Kidney (tissue), 14 donors: ENCODE data around the gene ENPP4. TPM values are rescaled to one million over a fixed set of nuclear protein-coding genes. Genes with fewer than 3 reads are reported as not detected.
A peak's percentile ranks its signal among the peaks of the same experiment; 100 is the strongest.

Experiments
- DNase-seq, 5 donors: peaks; one replicate each; pipeline ENCODE4 v3.0.0-alpha.2; 2013 to 2020
- FAIRE-seq: peaks from 2 replicates; lab custom pipeline; 2012; peaks lifted over from hg19 to GRCh38; lab: Jason Lieb, UNC
- H3K27ac ChIP-seq, 2 donors: one replicate each; pipeline ENCODE4 v1.7.0; 2013; ENCODE audit warnings: low read depth in 2 of 2, low read length in 2 of 2, inconsistent platforms in 1 of 2
- H3K27me3 ChIP-seq: one replicate; pipeline ENCODE4 v1.7.1; 2013; ENCODE audit warnings: low read length, inconsistent platforms; ENCODE audit not compliant: control insufficient read depth, insufficient read depth
- H3K36me3 ChIP-seq, 3 donors: one replicate each; pipeline versions ENCODE4 v1.7.0 to v1.7.1; 2013; ENCODE audit warnings: low read length in 3 of 3, control low read depth in 1 of 3, inconsistent platforms in 1 of 3; ENCODE audit not compliant: insufficient read depth in 3 of 3, control insufficient read depth in 2 of 3
- H3K4me1 ChIP-seq, 3 donors: one replicate each; pipeline versions ENCODE4 v1.7.0 to v1.7.1; 2013; ENCODE audit warnings: low read length in 3 of 3, inconsistent platforms in 1 of 3, low read depth in 1 of 3; ENCODE audit not compliant: control insufficient read depth in 2 of 3, insufficient read depth in 2 of 3
- H3K4me3 ChIP-seq, 3 donors: one replicate each; pipeline versions ENCODE4 v1.7.0 to v1.8.1; 2013; ENCODE audit warnings: low read length in 3 of 3, control low read depth in 1 of 3, inconsistent platforms in 1 of 3
- H3K9ac ChIP-seq, 3 donors: one replicate each; pipeline versions ENCODE4 v1.7.0 to v1.7.1; 2013; ENCODE audit warnings: low read length in 3 of 3, control low read depth in 1 of 3, inconsistent platforms in 1 of 3
- H3K9me3 ChIP-seq, 3 donors: one replicate each; pipeline versions ENCODE4 v1.7.0 to v1.7.1; 2013; ENCODE audit warnings: low read length in 3 of 3, control low read depth in 1 of 3, inconsistent platforms in 1 of 3; ENCODE audit not compliant: control insufficient read depth in 2 of 3, insufficient read depth in 1 of 3
- intact Hi-C: fragments of 100-400 bp; cut with DNase I; formaldehyde crosslinking; loops from one replicate; pipeline ENCODE4 v1.11.1; 2022
- polyA plus RNA-seq: library from polyadenylated mRNA; stranded (reverse); fragments of 350-450 nt; fragmentation: Illumina TruSeq; extraction: RNeasy Lipid Tissue Mini Kit (QIAGEN cat#74804); gene quantifications from one replicate; pipeline ENCODE4 v1.2.3, GENCODE V29; 2014; ENCODE audit warnings: low read depth, low replicate concordance; ENCODE audit not compliant: insufficient read depth
- total RNA-seq: library from RNA; stranded (reverse); fragmentation: NEBNext Ultra II Directional; extraction: Animal tissue kit (Norgen Biotek cat#: 25700); gene quantifications from one replicate; pipeline ENCODE4 v1.2.1, GENCODE V29; 2021
- TF ChIP-seq, protein P1 (sequence below): IDR thresholded peaks from 3 replicates; pipeline ENCODE4 v1.5.1; 2012; ENCODE audit warnings: mild to moderate bottlenecking, moderate library complexity, borderline replicate concordance; ENCODE audit not compliant: insufficient read depth; ENCODE audit errors: extremely low read depth
- donor health status: control.
- donor health status: control.
- donor health status: control.
- donor health status: control.
- donor health status: control.
- donor health status: DM: yes; HTN: yes; CAD: no.
- donor health status: Normal renal cell carcinoma (clear cell type).

The ENPP4 gene
- total and polyA plus RNA-seq, 2 donors from 2014 or later, result 11.5 to 28.8 TPM

GRCh38 chr6:46159229-46159628 is 29.4 kb downstream of the ENPP4 start:
- TF ChIP-seq, protein P1, sequence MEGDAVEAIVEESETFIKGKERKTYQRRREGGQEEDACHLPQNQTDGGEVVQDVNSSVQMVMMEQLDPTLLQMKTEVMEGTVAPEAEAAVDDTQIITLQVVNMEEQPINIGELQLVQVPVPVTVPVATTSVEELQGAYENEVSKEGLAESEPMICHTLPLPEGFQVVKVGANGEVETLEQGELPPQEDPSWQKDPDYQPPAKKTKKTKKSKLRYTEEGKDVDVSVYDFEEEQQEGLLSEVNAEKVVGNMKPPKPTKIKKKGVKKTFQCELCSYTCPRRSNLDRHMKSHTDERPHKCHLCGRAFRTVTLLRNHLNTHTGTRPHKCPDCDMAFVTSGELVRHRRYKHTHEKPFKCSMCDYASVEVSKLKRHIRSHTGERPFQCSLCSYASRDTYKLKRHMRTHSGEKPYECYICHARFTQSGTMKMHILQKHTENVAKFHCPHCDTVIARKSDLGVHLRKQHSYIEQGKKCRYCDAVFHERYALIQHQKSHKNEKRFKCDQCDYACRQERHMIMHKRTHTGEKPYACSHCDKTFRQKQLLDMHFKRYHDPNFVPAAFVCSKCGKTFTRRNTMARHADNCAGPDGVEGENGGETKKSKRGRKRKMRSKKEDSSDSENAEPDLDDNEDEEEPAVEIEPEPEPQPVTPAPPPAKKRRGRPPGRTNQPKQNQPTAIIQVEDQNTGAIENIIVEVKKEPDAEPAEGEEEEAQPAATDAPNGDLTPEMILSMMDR, result no peak
- DNase-seq (no peak), FAIRE-seq (no peak)

GRCh38 chr6:46160102-46160501 is 30.3 kb downstream of the ENPP4 start:
- TF ChIP-seq, protein P1, result no peak
- intact Hi-C loops, result no loop called here
- no peaks in the 10 kb centered on the region for H3K4me1 ChIP-seq
- no peak overlapping the region for H3K27ac ChIP-seq
- H3K4me3 ChIP-seq, result no peak overlapping the region
- H3K9me3 ChIP-seq, result no peaks in the 10 kb centered on the region
- no peaks in the 10 kb centered on the region for H3K36me3 ChIP-seq
- no peaks in the 10 kb centered on the region for H3K27me3 ChIP-seq
- no peak for FAIRE-seq
- no peak overlapping the region for H3K9ac ChIP-seq
- no peak for DNase-seq

More at GRCh38 chr6:46159229-46159628, 29.4 kb downstream of the ENPP4 start:
- no peak overlapping the region for H3K27ac ChIP-seq
- intact Hi-C loops, result no loop called here
- H3K36me3 ChIP-seq, result no peaks in the 10 kb centered on the region
- no peak overlapping the region for H3K4me3 ChIP-seq
- no peaks in the 10 kb centered on the region for H3K9me3 ChIP-seq
- no peaks in the 10 kb centered on the region for H3K27me3 ChIP-seq
- no peak overlapping the region for H3K9ac ChIP-seq
- H3K4me1 ChIP-seq, result no peaks in the 10 kb centered on the region

DNA sequence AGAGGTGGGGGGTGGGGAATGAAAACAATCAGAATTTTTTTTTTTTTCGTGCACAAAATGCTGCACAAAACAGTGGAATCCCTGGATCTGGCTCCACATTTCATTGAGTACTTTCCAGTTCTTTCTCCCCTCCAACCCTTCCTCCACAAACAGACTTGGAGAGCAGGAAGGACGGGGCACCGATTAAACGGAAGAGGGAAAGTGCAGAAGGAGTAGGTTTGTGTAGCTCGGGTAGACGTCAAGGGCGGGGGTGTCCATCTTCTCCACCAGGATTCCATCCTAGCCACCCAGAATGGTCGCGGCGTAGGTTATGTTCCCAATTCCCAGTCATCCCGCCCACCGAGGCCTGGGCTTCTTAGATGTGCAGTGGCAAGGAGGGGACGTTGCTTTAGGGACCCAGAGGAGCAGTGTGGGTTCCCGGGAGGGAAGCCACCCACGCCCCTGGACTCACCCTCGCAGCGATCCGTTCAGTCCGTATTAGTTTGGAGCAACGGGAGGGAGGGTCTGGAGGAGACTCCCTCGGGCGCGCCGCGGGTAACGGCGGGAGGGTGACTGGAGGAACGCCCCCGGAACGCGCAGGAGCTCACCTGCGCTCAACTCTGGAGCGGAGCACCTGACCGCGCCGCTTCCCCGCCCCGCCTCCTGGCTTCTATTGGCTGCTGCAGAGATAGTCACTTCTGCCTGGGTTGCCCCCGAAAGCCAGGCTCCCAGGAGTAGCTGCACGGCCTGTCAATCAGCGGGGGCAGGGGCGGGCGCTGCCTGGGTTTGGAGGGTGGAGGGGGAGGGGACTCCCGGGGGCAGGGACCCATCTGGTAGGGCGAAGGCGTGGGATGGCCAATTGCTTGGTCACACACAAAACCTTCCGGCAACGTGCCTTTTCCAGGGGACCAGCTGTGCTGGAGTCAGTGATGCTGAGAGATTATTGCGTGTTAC is 40.8 kb downstream of the ENPP4 start, which contains the start of gene ENPP5:
Gene ENPP5 (minus strand): TSS at position 624 of the 933 bp plus-strand sequence. CDS start 2,718 bp downstream, outside the sequence.
- FAIRE-seq (no peak), DNase-seq (peak; percentile 94 to 97 (median 94))
- no peaks in the 10 kb centered on the region for H3K9me3 ChIP-seq
- peak within 1 kb of the TSS in 1 of 2 donors; percentile 32 for H3K27ac ChIP-seq
- intact Hi-C loops, result no loop called here
- TF ChIP-seq, protein P1, result no peak
- no peaks in the 10 kb centered on the region for H3K36me3 ChIP-seq
- peaks cover 0 to 5% (median 0%) of the 10 kb centered on the region in 3 donors for H3K4me1 ChIP-seq
- peak within 1 kb of the TSS; percentile 56 to 79 (median 65) for H3K9ac ChIP-seq
- no peaks in the 10 kb centered on the region for H3K27me3 ChIP-seq
- H3K4me3 ChIP-seq, result peak within 1 kb of the TSS; percentile 78 to 98 (median 93)
